Left lung (tissue), 10 donors: ENCODE measurements around the gene POFUT1. TPM values are rescaled to one million over a fixed set of nuclear protein-coding genes. Genes with fewer than 3 reads are reported as not detected.

Source experiments
- ATAC-seq: fragments of 200-7000 bp; cut with Tn5 transposase; one replicate; pipeline ENCODE4 v1.9.1; 2020; ENCODE audit warnings: moderate library complexity
- DNase-seq, 4 donors: peaks; one replicate each; pipeline ENCODE4 v3.0.0-alpha.2; 2013 to 2020
- H3K27ac ChIP-seq, 2 donors: fragments of 200-600 bp; sonication (generic) in 1 of 2; one replicate each; pipeline versions ENCODE4 v1.5.0 to v1.8.0; 2020 to 2021
- H3K27me3 ChIP-seq, 2 donors: fragments of 200-600 bp; sonication (generic) in 1 of 2; one replicate each; pipeline versions ENCODE4 v1.5.0 to v1.8.0; 2020 to 2021
- H3K36me3 ChIP-seq, 2 donors: fragments of 200-600 bp; sonication (generic) in 1 of 2; one replicate each; pipeline versions ENCODE4 v1.5.0 to v1.8.0; 2020 to 2021
- H3K4me1 ChIP-seq, 2 donors: fragments of 200-600 bp; one replicate each; pipeline ENCODE4 v1.8.0; 2021
- H3K4me3 ChIP-seq, 2 donors: fragments of 200-600 bp; sonication (generic) in 1 of 2; one replicate each; pipeline versions ENCODE4 v1.5.0 to v1.8.0; 2020 to 2021; ENCODE audit warnings: mild to moderate bottlenecking in 1 of 2
- H3K9me3 ChIP-seq, 2 donors: fragments of 200-600 bp; sonication (generic) in 1 of 2; one replicate each; pipeline versions ENCODE4 v1.5.0 to v1.8.0; 2020 to 2021
- intact Hi-C, 2 donors: fragments of 100-400 bp; cut with DNase I; formaldehyde crosslinking; loops; one replicate each; pipeline versions ENCODE4 v1.11.2 to v1.14.2; 2022
- polyA plus RNA-seq, 6 donors: library from polyadenylated mRNA; unstranded; fragments of 120-200 nt; gene quantifications; one replicate each; pipeline ENCODE4 v1.2.1, GENCODE V29; 2013; ENCODE audit not compliant: insufficient read length in 6 of 6
- total RNA-seq, 2 donors: library from RNA; stranded (reverse); fragmentation: NEBNext Ultra II Directional; extraction: Animal tissue kit (Norgen Biotek cat#: 25700); gene quantifications; one replicate each; pipeline ENCODE4 v1.2.1, GENCODE V29; 2021
- TF ChIP-seq, protein P1 (sequence below), 2 donors: fragments of 200-600 bp; sonication (generic) in 1 of 2; IDR thresholded peaks; one replicate each; pipeline versions ENCODE4 v1.5.0 to v1.8.0; 2021; ENCODE audit warnings: antibody characterized with exemption in 2 of 2
- donor health status: DM: no; HTN: yes; CAD: no.
- donor health status: DM: no; HTN: no; CAD: no.

The POFUT1 gene
- total and polyA plus RNA-seq, 8 donors = 29.2 to 42.2 (median 36.6) TPM

DNA sequence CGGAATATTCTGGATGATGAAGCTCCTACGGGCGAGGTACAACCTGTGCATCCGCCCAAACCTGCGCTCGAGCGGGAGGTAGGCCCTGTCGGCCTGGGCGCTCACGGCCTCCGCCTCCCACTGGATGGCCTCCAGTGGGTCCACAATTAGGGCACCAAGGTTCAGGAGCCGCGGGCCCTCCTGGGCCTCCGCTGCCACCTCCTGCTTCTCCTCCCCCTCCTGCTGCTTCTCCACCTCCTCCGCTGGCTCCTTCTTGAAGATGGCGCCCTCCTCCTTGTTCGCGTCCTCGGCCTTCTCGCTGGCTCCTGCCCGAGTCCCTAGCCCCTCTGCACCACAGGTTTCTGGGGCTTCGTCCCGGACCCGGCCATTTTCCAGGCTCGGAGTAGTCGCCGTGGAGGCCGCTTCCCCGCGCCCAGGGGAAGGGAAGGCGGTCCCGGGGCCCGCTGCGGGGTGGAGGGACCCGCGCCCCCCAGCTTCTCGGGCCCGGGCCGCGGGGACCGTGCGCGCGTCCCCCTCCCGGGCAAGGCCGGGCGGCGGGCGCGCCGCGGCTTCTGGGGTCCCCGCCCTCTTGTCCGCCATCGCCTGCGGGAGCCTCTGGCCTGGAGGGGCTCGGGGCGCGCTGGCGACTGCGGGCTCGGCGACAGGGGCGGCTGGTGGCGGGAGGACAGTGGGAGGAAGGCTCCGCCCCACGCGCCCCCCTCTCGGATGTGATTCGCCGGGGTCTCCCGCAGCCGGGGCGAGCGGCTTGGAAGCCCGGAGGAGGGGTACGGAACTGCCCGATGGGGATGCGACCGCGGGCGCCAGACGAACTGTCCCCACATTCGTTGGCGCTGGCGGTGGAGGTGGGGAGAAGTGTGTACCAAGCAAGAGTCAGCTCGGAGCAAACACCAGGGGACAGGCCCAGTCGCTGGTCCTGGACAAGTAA, 17.7 kb upstream of the POFUT1 start:
- peak; percentile 33 for ATAC-seq

DNA sequence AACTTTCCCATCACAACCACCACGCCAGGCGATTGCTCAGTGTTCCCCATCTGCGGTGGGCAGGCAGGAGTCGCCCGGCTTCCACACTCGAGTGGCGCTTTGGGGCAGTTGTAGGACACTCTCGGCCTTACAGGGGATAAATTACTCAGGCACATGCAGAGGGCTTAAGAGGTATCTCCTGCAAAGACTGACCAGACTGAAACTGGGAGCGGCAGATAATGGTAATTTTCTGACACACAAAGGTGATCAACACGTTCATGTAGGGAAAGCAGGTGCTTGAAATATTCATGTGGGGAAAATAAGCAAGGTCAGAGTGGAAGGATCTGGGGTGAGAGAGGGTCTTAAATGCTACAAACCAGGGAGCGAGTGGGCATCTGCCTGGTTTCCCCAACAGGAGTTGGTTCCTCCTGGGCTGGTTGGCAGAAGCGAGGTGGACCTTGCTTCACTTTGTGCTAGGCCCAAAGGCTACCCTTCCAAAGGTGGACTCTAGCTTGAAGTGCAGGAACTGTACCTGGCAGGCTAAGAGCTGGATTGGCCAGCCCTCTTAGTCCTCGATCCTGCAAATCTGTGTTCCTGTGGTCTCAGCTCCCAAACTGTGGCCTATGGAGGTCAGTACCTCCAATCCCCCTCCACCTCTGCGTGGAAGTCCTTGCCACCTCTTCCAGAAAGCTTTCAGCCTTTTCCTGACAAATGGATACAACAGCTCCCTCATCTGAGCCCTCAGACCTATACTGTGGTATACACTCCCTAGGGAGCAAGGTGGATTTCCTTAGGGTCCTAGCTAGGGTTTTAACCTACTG, 16.9 kb upstream of the POFUT1 start:
- H3K36me3 ChIP-seq = peaks cover 0 to 39% of the 10 kb centered on the region in 2 donors
- H3K9me3 ChIP-seq = no peaks in the 10 kb centered on the region
- no peak for DNase-seq
- intact Hi-C loops = no loop called here
- no peaks in the 10 kb centered on the region for H3K27me3 ChIP-seq
- TF ChIP-seq, protein P1, sequence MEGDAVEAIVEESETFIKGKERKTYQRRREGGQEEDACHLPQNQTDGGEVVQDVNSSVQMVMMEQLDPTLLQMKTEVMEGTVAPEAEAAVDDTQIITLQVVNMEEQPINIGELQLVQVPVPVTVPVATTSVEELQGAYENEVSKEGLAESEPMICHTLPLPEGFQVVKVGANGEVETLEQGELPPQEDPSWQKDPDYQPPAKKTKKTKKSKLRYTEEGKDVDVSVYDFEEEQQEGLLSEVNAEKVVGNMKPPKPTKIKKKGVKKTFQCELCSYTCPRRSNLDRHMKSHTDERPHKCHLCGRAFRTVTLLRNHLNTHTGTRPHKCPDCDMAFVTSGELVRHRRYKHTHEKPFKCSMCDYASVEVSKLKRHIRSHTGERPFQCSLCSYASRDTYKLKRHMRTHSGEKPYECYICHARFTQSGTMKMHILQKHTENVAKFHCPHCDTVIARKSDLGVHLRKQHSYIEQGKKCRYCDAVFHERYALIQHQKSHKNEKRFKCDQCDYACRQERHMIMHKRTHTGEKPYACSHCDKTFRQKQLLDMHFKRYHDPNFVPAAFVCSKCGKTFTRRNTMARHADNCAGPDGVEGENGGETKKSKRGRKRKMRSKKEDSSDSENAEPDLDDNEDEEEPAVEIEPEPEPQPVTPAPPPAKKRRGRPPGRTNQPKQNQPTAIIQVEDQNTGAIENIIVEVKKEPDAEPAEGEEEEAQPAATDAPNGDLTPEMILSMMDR (IDR thresholded peaks at IDR 0.05) = no peak
- peaks cover 20 to 52% of the 10 kb centered on the region in 2 donors for H3K4me1 ChIP-seq
- peak overlapping the region; percentile 52 to 54 for H3K4me3 ChIP-seq
- H3K27ac ChIP-seq = peak overlapping the region; percentile 72 to 75
- ATAC-seq = no peak

More for the DNA sequence above, 17.7 kb upstream of the POFUT1 start:
- Histone ChIP-seq H3K4me3 (peak overlapping the region; percentile 52 to 54), H3K36me3 (peaks cover 0 to 31% of the 10 kb centered on the region in 2 donors), H3K27me3 (no peaks in the 10 kb centered on the region), H3K9me3 (no peaks in the 10 kb centered on the region), H3K4me1 (peaks cover 20 to 52% of the 10 kb centered on the region in 2 donors), H3K27ac (peak overlapping the region; percentile 72 to 75)
- DNase-seq = peak; percentile 45 to 87 (median 54)
- intact Hi-C loops = no loop called here
- TF ChIP-seq, protein P1 (IDR thresholded peaks at IDR 0.05) = no peak

DNA sequence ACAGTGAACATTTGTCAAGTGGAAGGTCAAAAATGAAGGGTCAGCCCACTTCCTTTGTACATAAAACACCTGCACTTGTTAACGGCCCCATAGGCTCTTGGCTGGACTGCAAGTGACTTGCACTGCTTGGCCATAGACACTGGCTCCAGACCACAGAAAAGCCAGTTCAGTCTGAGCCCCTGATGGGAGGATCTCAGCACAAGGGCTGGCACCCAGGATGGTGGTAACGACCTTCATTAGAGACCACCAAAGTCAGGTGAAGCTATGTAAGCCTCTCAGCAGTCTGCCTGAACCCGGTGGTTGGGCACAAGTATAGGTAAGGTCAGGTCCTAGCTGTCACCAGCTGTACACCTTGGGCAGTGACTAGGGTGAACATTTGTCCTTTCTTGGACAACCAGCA, 16.3 kb upstream of the POFUT1 start:
- Histone ChIP-seq H3K27me3 (no peaks in the 10 kb centered on the region), H3K9me3 (no peaks in the 10 kb centered on the region), H3K4me1 (peaks cover 20 to 52% of the 10 kb centered on the region in 2 donors), H3K36me3 (peaks cover 0 to 45% of the 10 kb centered on the region in 2 donors), H3K27ac (peak overlapping the region in 1 of 2 donors; percentile 36), H3K4me3 (no peak overlapping the region)
- ATAC-seq (no peak), DNase-seq (no peak)
- intact Hi-C loops = no loop called here
- TF ChIP-seq, protein P1 (IDR thresholded peaks at IDR 0.05) = no peak

DNA sequence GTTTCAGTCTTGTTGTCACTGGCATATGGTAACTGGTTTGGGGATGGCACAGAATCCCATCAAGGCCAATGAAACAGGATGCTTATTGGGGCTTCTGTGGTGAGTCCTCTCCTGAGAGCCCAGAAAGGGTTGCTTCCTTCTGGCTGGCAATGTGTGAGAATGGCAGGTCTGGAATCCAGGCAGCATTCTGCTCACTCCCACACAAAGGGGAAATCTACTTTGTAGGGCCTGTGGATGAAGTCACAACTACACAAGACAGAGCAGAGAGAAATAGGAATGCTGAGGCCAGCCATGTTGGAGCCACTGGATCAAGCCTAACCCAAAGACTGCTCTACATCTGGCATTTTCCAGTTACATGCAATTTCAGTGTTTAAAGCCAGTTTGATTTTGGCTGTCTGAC, 15.8 kb upstream of the POFUT1 start:
- Histone ChIP-seq H3K27ac (peak overlapping the region; percentile 36 to 50), H3K4me3 (no peak overlapping the region), H3K36me3 (peaks cover 0 to 50% of the 10 kb centered on the region in 2 donors), H3K4me1 (peaks cover 20 to 52% of the 10 kb centered on the region in 2 donors), H3K27me3 (no peaks in the 10 kb centered on the region), H3K9me3 (no peaks in the 10 kb centered on the region)
- intact Hi-C loops = no loop called here
- TF ChIP-seq, protein P1 (IDR thresholded peaks at IDR 0.05) = no peak
- DNase-seq (no peak), ATAC-seq (peak; percentile 2)
